ENCODE data around the gene DLX4.
A peak's percentile ranks its signal among the peaks of the same experiment; 100 is the strongest.

Gene DLX4, protein sequence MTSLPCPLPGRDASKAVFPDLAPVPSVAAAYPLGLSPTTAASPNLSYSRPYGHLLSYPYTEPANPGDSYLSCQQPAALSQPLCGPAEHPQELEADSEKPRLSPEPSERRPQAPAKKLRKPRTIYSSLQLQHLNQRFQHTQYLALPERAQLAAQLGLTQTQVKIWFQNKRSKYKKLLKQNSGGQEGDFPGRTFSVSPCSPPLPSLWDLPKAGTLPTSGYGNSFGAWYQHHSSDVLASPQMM

GRCh38 chr17:49969134-49969759 lies at the start of gene DLX4:
Gene DLX4 (plus strand): TSS chr17:49969190. CDS start chr17:49969469, 279 bp downstream.
- peak; percentile 46 for DNase-seq (ENCODE audit: low read depth)

- no peak for DNase-seq (ENCODE audit: low read depth)
These were observed 48.8 kb upstream of the DLX4 start for GRCh38 chr17:49920030-49920769.

DNA sequence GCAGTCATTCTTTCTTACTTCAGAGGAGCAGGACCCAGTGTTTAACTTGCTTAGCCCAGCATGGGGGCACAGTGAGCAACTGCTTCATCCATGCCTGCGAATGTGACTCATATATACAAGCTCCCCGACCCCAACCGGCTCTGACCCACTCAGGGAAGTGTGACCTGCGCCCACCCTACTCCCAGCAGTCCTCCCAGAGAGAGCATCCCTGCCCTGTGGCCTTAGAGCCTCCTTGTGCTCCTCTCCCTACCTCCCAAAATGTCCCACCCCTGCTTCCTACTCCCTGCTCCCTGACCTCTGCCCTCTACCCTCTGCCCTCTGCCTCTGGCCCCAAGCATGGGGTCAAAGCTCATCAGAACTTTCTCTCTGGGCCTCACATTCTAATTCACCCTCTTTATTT lies 46.9 kb upstream of the DLX4 start:
- DNase-seq (ENCODE audit: low read depth) = peak; percentile 22

- no peak for DNase-seq (ENCODE audit: low read depth)
These were observed 44.9 kb upstream of the DLX4 start for GRCh38 chr17:49924116-49924515.

GRCh38 chr17:49924589-49924988 lies 44.4 kb upstream of the DLX4 start:
- no peak for DNase-seq (ENCODE audit: low read depth)

DNA sequence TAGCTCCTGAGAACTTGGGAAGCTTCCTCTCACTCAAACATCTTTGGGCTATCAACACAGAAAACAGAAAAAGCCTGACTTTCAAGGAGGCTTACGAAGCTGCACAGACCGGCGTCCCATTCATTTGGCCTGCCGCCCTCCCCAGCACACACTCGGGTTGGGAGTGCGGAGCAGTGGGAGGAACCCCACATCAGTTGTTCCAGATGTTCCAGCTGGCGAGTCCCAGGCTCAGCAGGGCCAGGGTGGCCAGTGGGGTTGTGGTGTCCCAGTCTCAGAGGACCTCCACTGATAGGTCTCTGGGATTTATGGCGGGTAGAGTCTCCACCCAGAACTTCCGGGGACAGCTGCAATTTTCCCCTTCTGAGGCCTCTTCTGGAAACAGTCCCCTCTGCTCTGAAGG lies 43.1 kb upstream of the DLX4 start:
- no peak for DNase-seq (ENCODE audit: low read depth)

DNA sequence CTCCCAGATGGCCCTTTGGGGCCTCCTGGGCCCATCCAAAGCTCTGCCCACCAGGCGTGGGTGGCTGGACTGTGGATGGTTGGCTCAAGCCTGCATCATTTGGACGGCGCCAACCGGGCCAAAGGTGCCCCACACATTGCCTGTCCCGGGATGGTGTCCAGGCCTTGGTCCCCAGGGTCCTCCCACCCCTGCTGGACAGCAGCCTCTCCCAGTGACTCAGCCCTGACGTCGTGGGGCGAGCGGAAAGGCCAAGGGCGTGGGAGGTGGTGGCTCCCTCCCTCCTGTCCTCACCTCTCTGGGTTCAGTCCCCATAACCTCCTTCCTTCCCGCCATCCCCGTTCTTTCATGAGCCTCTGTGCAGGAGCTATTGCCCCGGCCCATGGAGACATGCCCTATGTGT lies 42.1 kb upstream of the DLX4 start:
- DNase-seq (ENCODE audit: low read depth) = no peak

DNA sequence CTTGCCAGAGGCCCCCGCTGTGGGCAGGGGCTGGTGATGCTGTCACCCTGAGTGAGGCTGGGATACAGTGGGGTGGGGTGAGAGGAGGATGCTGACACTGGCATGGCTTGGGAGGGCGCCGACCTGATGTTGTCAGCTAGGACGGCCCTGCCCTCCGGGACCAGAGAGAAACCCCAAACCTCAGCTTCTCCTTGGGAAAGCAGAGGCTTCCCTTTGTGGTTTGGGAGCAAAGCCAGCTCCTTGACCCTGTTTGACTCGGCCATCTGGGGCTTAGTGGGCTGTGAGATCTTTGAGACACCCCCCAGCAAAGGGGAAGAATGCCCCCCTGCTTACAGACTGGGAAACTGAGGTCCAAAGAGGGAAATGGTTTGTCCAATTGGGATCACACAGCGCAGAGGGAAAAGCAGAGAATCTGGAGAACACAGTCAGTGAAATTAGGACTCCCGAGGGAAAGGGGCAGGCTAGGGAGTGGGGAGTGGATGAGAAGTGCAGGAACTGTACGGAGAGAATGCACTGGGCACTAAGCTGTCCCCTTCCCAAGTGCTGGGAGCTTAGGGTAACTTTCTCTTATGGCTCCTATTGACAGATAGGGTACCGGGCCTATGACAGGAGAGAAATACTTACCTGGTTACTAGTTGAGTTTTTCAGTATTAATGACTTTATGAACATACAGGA lies 40.7 kb upstream of the DLX4 start:
- DNase-seq (ENCODE audit: low read depth) = peak; percentile 30

- DNase-seq (ENCODE audit: low read depth) = peak; percentile 61
These were observed 40.0 kb upstream of the DLX4 start for GRCh38 chr17:49928837-49929475.

- no peak for DNase-seq (ENCODE audit: low read depth)
These were observed 38.1 kb upstream of the DLX4 start for GRCh38 chr17:49930880-49931279.

- DNase-seq (ENCODE audit: low read depth) = no peak
These were observed 37.4 kb upstream of the DLX4 start for GRCh38 chr17:49931416-49932137.

- DNase-seq (ENCODE audit: low read depth) = no peak
These were observed 36.8 kb upstream of the DLX4 start for GRCh38 chr17:49932138-49932723.

DNA sequence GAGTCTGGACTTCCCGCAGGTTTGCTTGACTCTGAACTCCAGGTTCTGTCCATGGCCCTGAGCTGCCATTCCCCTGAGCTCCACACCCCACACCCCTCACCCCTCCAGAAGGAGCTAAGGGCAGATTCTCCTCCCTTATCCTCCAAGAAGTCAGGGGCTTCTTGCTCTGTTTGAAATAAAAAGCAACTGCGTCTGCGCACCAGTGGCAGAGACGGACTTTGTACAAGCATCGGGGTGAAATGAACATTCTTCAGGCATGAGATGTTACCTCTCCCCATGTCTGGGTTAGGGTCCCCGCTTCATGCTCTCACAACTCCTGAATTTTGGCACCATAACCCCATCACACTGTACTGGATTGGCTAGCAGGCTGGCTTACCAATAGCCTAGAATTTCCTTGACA lies 36.1 kb upstream of the DLX4 start:
- no peak for DNase-seq (ENCODE audit: low read depth)

GRCh38 chr17:49935526-49936210 lies 33.3 kb upstream of the DLX4 start:
- DNase-seq (ENCODE audit: low read depth) = no peak

DNA sequence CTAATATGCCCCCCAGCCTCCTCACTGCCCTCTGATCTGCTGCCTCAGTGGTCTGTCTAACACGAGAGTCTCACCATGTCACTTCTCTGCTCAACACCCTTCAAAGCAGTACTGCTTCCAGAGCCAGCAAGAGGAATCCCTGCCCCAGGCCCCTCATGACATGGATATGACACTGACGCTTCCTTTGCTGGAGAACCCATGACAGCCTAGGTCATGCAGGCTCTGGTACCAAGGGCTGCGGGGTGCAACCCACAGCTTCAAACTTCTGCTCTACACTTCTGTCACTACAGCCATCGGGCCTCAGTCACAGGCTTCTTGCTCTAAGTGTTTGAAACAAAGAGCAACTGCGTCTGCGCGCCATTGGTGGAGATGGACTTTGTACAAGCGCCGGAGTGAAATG lies 32.6 kb upstream of the DLX4 start:
- no peak for DNase-seq (ENCODE audit: low read depth)

DNA sequence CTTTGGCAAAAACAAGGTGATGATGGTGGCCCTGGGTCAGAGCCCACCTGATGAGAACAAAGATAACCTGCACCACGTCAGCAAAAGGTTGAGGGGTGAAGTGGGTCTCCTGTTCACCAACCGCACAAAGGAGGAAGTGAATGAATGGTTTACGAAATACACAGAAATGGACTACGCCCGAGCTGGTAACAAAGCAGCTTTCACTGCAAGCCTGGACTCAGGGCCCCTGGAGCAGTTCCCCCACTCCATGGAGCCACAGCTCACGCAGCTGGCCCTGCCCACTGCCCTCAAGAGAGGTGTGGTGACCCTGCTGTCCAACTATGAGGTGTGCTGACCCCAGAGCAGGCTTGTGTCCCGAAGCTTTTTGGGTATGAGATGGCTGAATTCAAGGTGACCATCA lies 29.7 kb upstream of the DLX4 start:
- DNase-seq (ENCODE audit: low read depth) = no peak

DNA sequence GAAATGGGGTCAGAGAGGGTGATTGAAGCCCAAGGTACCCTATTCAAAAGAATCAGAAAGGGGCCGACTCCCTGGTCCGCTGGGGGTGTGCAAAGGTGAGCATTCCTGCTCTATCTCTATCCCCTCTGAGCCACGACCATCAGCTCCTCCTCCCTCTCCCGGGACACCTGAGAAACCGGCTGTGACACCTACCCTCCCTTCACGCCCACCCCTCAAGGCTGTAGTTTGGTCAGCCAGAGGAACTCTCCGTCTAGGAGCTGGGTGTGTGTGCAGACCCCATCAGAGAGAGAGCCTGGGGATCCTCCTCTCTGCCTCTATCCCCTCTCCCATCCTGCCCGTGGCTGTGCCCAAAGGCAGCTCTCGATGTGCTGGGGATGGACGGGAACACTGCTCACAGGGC lies 27.6 kb upstream of the DLX4 start:
- no peak for DNase-seq (ENCODE audit: low read depth)

- no peak for DNase-seq (ENCODE audit: low read depth)
These were observed 26.0 kb upstream of the DLX4 start for GRCh38 chr17:49942947-49943346.

GRCh38 chr17:49944273-49944870 lies 24.6 kb upstream of the DLX4 start:
- DNase-seq (ENCODE audit: low read depth) = no peak

DNA sequence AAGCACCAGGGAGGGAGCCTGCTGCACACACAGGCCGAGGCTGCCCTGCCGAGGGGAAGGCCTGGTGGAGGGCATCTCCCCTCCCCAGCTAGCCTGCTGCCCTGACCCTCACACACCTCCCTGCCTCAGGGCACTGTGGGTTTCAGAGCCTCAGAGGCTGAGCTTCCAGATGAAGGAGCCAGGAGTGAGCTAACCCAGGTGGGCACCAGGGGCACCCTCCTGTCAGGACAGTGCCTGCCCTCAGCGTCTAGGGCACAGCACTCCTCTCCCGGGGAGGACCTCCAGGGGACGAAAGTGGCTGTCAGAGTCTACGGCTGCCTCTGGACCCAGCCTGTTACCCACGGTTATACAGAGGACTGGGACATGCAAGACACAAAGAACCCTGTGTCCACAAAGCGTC lies 22.8 kb upstream of the DLX4 start:
- DNase-seq (ENCODE audit: low read depth) = no peak
